HepG2 (cell line): ENCODE data around the gene MKRN3. TPM values are rescaled to one million over a fixed set of nuclear protein-coding genes. Genes with fewer than 3 reads are reported as not detected.

ENCODE experiments used
- ETV5 ChIP-seq: IDR thresholded peaks from 2 replicates; pipeline ENCODE4 v1.6.1; 2018; ENCODE audit warnings: missing biosample characterization, missing genetic modification reagents, inconsistent platforms, borderline replicate concordance
- HHEX ChIP-seq: IDR thresholded peaks from 2 replicates; pipeline ENCODE4 v1.6.1; 2016; ENCODE audit warnings: control low read depth
- KAT2B ChIP-seq: fragments of 150-350 bp; IDR thresholded peaks from 2 replicates; pipeline ENCODE4 v1.6.1; 2014; ENCODE audit warnings: low read depth, low read length, borderline replicate concordance
- KDM2A ChIP-seq: sonication (generic); formaldehyde crosslinking; IDR thresholded peaks from 2 replicates; pipeline ENCODE4 v1.4.0; 2020; ENCODE audit warnings: low read depth, missing genetic modification reagents, borderline replicate concordance
- MIER3 ChIP-seq: IDR thresholded peaks from 2 replicates; pipeline ENCODE4 v1.6.1; 2016; ENCODE audit warnings: missing compliant biosample characterization, borderline replicate concordance
- PCBP2 ChIP-seq: fragments of 200-400 bp; formaldehyde crosslinking; optimal IDR thresholded peaks from 2 replicates; pipeline ENCODE3; 2018; ENCODE audit warnings: low read length, low read depth; ENCODE audit not compliant: poor library complexity, severe bottlenecking
- RARA ChIP-seq: IDR thresholded peaks from 2 replicates; pipeline ENCODE4 v1.6.1; 2016; ENCODE audit warnings: missing genetic modification reagents, missing compliant biosample characterization
- REXO4 ChIP-seq: sonication (generic); formaldehyde crosslinking; IDR thresholded peaks from 2 replicates; pipeline ENCODE4 v1.8.0; 2022; ENCODE audit warnings: missing genetic modification reagents, mild to moderate bottlenecking, borderline replicate concordance
- RFXANK ChIP-seq: IDR thresholded peaks from 2 replicates; pipeline ENCODE4 v1.6.1; 2016
- YEATS2 ChIP-seq: sonication (generic); formaldehyde crosslinking; IDR thresholded peaks from 2 replicates; pipeline ENCODE4 v1.4.0; 2020; ENCODE audit warnings: missing genetic modification reagents, borderline replicate concordance
- ZNF317 ChIP-seq: sonication (generic); formaldehyde crosslinking; IDR thresholded peaks from 2 replicates; pipeline ENCODE4 v1.5.0; 2020; ENCODE audit warnings: mild to moderate bottlenecking, missing genetic modification reagents
- ZNF552 ChIP-seq: sonication (generic); formaldehyde crosslinking; IDR thresholded peaks from 2 replicates; pipeline ENCODE4 v1.9.0; 2022; ENCODE audit warnings: missing genetic modification reagents, mild to moderate bottlenecking, borderline replicate concordance
- ZNF777 ChIP-seq: sonication (generic); formaldehyde crosslinking; IDR thresholded peaks from 2 replicates; pipeline ENCODE4 v1.4.0; 2020; ENCODE audit warnings: missing genetic modification reagents
- polyA plus RNA-seq, 8 experiments: library from polyadenylated mRNA; depleted of rRNA in 3 of 8; stranded (reverse) in 7 of 8; unstranded in 1 of 8; fragments of >200 nt; fragmentation: Illumina TruSeq in 4 of 8; extraction: Trizol in 4 of 8; gene quantifications; 2 replicates each; pipeline versions ENCODE4 v1.2.1 to v1.2.3, GENCODE V29; 2011 to 2016; ENCODE audit warnings: low read depth in 4 of 8, missing spikeins in 1 of 8, mixed read lengths in 1 of 8; ENCODE audit not compliant: insufficient read depth in 1 of 8
- total RNA-seq, 5 experiments: library from RNA; depleted of rRNA; stranded (reverse); fragments of >200 nt; fragmentation: Illumina TruSeq; extraction: Trizol; gene quantifications; 2 replicates each; pipeline ENCODE4 v1.2.3, GENCODE V29; 2016; ENCODE audit warnings: low read depth in 1 of 5
- TF ChIP-seq, protein P1 (sequence below): sonication (generic); formaldehyde crosslinking; IDR thresholded peaks from 2 replicates; pipeline ENCODE4 v1.4.0; 2020; ENCODE audit warnings: missing genetic modification reagents
- TF ChIP-seq, protein P2 (sequence below): sonication (generic); formaldehyde crosslinking; IDR thresholded peaks from 2 replicates; pipeline ENCODE4 v1.5.1; 2020; ENCODE audit warnings: mild to moderate bottlenecking, missing genetic modification reagents, moderate library complexity
- TF ChIP-seq, protein P3 (sequence below): sonication (generic); formaldehyde crosslinking; IDR thresholded peaks from 2 replicates; pipeline ENCODE4 v1.5.0; 2020; ENCODE audit warnings: missing genetic modification reagents
- TF ChIP-seq, protein P4 (sequence below): fragments of 450-650 bp; IDR thresholded peaks from 2 replicates; pipeline ENCODE4 v1.6.1; 2016
- TF ChIP-seq, protein P5 (sequence below): sonication (generic); formaldehyde crosslinking; IDR thresholded peaks from 2 replicates; pipeline ENCODE4 v1.5.0; 2020; ENCODE audit warnings: mild to moderate bottlenecking, missing genetic modification reagents

MKRN3 gene
- total and polyA plus RNA-seq, 2 of the 13 experiments (the other 11 are each of a cell fraction or from before 2014, with no cell fraction given): 2.4 to 5.2 TPM

DNA sequence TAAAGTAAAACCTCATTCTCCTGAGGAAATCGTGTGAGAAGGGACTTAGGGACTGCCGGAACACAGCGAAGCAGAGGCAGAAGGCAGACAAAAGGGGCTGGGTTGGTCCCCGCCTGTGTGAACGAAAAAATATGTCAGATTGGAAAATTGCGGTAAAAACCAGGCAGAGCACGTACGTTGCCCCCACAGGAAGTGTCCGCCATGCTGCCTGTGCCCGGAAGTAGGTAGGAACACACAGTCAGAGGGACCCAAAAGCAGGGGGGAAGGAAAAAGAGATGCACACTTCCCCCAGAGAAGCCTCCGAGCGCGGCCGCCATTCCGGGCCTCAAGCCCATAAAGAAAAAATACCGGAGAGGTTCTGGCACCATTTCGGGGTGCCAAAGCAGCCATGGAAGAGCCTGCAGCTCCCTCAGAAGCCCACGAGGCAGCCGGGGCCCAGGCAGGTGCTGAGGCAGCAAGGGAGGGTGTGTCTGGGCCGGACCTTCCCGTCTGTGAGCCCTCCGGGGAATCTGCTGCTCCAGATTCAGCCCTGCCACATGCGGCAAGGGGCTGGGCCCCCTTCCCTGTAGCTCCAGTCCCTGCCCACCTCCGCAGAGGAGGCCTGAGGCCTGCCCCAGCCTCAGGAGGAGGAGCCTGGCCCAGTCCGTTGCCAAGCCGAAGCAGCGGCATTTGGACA, at the start of gene MKRN3 (continued):
- TF ChIP-seq, protein P1, sequence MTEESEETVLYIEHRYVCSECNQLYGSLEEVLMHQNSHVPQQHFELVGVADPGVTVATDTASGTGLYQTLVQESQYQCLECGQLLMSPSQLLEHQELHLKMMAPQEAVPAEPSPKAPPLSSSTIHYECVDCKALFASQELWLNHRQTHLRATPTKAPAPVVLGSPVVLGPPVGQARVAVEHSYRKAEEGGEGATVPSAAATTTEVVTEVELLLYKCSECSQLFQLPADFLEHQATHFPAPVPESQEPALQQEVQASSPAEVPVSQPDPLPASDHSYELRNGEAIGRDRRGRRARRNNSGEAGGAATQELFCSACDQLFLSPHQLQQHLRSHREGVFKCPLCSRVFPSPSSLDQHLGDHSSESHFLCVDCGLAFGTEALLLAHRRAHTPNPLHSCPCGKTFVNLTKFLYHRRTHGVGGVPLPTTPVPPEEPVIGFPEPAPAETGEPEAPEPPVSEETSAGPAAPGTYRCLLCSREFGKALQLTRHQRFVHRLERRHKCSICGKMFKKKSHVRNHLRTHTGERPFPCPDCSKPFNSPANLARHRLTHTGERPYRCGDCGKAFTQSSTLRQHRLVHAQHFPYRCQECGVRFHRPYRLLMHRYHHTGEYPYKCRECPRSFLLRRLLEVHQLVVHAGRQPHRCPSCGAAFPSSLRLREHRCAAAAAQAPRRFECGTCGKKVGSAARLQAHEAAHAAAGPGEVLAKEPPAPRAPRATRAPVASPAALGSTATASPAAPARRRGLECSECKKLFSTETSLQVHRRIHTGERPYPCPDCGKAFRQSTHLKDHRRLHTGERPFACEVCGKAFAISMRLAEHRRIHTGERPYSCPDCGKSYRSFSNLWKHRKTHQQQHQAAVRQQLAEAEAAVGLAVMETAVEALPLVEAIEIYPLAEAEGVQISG (CRISPR knock-in tag): peak; percentile 58
- TF ChIP-seq ZNF552 (CRISPR knock-in tag) (no peak), PCBP2 (no peak), RARA (CRISPR knock-in tag) (no peak), KAT2B (no peak), REXO4 (CRISPR knock-in tag) (no peak), YEATS2 (no peak), KDM2A (no peak), ETV5 (CRISPR knock-in tag) (peak; percentile 91), HHEX (CRISPR knock-in tag) (no peak), ZNF317 (no peak), RFXANK (CRISPR knock-in tag) (no peak), ZNF777 (CRISPR knock-in tag) (no peak), MIER3 (CRISPR knock-in tag) (no peak)
- TF ChIP-seq, protein P2, sequence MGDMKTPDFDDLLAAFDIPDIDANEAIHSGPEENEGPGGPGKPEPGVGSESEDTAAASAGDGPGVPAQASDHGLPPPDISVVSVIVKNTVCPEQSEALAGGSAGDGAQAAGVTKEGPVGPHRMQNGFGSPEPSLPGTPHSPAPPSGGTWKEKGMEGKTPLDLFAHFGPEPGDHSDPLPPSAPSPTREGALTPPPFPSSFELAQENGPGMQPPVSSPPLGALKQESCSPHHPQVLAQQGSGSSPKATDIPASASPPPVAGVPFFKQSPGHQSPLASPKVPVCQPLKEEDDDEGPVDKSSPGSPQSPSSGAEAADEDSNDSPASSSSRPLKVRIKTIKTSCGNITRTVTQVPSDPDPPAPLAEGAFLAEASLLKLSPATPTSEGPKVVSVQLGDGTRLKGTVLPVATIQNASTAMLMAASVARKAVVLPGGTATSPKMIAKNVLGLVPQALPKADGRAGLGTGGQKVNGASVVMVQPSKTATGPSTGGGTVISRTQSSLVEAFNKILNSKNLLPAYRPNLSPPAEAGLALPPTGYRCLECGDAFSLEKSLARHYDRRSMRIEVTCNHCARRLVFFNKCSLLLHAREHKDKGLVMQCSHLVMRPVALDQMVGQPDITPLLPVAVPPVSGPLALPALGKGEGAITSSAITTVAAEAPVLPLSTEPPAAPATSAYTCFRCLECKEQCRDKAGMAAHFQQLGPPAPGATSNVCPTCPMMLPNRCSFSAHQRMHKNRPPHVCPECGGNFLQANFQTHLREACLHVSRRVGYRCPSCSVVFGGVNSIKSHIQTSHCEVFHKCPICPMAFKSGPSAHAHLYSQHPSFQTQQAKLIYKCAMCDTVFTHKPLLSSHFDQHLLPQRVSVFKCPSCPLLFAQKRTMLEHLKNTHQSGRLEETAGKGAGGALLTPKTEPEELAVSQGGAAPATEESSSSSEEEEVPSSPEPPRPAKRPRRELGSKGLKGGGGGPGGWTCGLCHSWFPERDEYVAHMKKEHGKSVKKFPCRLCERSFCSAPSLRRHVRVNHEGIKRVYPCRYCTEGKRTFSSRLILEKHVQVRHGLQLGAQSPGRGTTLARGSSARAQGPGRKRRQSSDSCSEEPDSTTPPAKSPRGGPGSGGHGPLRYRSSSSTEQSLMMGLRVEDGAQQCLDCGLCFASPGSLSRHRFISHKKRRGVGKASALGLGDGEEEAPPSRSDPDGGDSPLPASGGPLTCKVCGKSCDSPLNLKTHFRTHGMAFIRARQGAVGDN (CRISPR knock-in tag): no peak
- TF ChIP-seq, protein P3, sequence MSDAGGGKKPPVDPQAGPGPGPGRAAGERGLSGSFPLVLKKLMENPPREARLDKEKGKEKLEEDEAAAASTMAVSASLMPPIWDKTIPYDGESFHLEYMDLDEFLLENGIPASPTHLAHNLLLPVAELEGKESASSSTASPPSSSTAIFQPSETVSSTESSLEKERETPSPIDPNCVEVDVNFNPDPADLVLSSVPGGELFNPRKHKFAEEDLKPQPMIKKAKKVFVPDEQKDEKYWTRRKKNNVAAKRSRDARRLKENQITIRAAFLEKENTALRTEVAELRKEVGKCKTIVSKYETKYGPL (CRISPR knock-in tag): no peak
- TF ChIP-seq, protein P4, sequence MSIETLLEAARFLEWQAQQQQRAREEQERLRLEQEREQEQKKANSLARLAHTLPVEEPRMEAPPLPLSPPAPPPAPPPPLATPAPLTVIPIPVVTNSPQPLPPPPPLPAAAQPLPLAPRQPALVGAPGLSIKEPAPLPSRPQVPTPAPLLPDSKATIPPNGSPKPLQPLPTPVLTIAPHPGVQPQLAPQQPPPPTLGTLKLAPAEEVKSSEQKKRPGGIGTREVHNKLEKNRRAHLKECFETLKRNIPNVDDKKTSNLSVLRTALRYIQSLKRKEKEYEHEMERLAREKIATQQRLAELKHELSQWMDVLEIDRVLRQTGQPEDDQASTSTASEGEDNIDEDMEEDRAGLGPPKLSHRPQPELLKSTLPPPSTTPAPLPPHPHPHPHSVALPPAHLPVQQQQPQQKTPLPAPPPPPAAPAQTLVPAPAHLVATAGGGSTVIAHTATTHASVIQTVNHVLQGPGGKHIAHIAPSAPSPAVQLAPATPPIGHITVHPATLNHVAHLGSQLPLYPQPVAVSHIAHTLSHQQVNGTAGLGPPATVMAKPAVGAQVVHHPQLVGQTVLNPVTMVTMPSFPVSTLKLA: no peak
- TF ChIP-seq, protein P5, sequence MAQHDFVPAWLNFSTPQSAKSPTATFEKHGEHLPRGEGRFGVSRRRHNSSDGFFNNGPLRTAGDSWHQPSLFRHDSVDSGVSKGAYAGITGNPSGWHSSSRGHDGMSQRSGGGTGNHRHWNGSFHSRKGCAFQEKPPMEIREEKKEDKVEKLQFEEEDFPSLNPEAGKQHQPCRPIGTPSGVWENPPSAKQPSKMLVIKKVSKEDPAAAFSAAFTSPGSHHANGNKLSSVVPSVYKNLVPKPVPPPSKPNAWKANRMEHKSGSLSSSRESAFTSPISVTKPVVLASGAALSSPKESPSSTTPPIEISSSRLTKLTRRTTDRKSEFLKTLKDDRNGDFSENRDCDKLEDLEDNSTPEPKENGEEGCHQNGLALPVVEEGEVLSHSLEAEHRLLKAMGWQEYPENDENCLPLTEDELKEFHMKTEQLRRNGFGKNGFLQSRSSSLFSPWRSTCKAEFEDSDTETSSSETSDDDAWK (CRISPR knock-in tag): no peak
